CD4-positive, alpha-beta T cell treated with Interleukin-1 beta for 1 hour (primary cell): ENCODE results near the gene FBXO27.
"Not testable (repeated sequence)": the region's sequence is repeated elsewhere in the genome, so short reads cannot be mapped to it uniquely, and the experiment has no call there.

Experiments
- DNase-seq, 2 donors: peaks; one replicate each; pipeline ENCODE4 v3.0.0-alpha.2; 2020 to 2022

FBXO27 gene

GRCh38 chr19:39037194-39037593 is 4.8 kb upstream of the FBXO27 start:
- DNase-seq = no peak

GRCh38 chr19:39036581-39036980 is 4.2 kb upstream of the FBXO27 start:
- no peak for DNase-seq

DNA sequence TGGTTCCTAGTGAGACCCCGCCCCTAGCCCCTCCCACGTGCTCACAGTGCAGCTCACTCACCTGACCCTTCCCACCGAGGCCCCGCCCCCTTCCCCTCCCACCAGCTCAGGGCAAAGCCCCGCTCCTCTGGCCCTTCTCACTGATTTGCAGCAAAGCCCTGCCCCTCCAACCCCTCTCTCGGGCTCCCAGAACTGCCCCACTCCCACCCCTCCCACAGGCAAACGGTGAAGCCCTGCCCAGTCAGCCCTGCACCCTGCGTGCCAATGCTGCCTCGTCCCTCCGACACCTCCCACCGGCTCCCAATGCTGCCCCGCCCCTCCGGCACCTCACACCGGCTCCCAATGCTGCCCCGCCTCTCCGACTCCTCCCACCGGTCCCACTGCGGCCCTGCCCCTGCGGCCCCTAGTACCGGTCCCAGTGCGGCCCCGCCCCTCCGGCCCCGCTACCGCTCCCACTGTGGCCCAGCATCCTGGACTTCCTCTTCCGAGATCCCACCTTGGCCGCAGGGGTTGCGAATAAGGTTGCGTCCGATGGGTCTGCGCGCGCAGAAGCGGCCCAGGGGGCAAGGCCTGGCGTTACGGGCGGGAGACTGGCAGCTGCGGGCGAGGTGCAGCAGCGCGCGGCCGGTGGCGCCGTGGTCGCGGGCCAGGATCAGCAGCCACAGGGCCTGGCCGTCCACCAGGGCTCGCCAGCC is 834 bp downstream of the FBXO27 start:
- peak; percentile 80 for DNase-seq

DNA sequence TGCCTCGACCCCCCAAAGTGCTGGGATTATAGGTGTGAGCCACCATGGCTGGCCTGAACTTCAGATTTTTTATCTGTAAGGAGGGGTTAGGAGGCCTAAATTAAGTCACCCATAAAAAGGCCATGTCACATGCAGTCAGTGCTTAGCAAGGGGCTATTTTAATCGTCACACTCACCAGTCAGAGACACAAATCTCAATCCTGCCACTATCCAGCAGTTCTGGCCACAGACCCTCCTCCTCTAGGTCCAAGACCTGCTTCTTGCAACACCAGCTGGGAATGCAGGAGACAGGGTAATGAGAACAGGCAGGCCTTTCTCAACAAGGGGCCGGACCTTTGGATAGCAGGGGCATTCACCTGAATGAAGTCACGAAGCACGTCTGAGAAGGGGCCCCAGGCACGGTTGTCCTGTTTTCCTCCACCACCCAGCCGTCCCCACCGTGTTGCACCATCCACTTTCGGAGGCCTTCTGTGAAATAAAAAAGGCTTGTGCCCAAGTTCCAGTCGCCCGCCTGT is 1.4 kb downstream of the FBXO27 start:
- no peak for DNase-seq

DNA sequence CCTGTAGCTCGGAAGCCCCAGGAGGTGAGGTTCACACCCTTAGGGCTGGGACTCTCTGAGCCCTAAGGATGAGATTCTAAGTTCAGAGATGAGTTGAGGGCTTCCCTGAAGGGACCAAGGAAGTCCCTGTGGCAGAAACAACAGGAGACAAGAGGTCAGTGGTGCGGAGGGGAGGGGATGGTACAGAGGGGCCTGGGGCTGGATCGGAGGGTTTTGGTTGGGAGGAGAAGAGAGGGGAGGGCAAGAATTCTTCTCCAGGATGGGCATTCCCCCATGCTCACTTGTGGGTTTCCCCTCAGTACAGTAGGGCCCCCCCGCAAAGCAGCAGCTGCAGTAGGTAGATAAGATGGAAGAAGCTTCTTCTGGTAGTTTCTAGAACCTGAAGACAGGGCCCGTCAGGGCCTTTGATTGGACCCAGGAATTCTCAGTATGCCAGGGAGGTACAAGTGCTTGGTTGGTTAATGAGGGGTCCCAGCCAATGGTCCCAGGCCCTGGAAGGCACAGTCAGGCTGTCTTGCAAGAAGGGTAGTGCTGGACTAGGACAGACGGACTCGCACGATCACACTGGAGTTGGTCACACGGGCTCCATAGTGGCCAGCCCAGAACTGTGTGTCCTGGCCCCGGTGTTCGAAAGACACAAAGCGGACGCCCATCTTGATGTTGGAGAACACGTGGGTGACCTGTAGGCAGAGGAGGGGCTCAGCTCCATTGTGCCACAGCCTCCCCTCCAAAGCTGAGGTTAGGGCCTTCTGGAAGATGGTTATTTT is 7.3 kb downstream of the FBXO27 start:
- DNase-seq = no peak

- DNase-seq = no peak
Measured at GRCh38 chr19:39021063-39021462, 11.3 kb downstream of the FBXO27 start.

DNA sequence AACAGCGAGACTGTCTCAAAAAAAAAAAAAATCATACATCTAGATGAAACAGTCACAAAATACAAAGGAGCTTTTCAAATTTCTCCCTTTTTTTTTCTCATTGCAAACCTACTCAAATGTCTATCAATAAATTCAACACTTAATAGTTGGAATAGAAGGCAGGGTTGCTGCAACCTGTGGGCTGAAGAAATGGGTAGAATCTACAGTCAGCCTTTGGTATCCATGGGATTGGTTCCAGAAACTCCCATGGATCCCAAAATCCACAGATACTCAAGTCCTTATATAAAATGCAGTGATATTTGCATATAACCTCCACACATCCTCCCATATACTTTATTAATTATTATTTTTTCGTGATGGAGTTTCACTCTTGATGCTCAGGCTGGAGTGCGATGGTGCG is 14.7 kb downstream of the FBXO27 start:
- no peak for DNase-seq

DNA sequence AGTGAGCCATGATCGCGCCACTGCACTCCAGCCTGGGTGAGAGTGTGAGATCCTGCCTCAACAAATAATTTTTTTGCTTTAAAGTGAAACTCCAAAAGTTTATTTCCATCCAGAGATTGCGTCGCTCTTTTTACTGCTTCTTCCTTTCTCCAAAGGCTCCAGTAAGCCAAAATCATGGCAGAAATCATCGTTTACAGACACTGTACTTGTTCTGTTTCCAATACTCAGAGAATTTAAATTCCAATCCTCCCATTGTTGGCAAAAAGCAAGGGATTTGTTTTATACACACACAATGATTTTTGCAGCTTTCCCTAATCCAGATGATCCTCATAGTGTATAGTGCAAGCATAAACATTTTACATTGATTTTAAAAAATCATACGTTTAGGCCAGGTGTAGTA is 15.3 kb downstream of the FBXO27 start:
- no peak for DNase-seq

GRCh38 chr19:39014037-39014436 is 18.3 kb downstream of the FBXO27 start:
- DNase-seq = no peak

GRCh38 chr19:39009001-39009400 is 23.3 kb downstream of the FBXO27 start:
- DNase-seq = no peak

DNA sequence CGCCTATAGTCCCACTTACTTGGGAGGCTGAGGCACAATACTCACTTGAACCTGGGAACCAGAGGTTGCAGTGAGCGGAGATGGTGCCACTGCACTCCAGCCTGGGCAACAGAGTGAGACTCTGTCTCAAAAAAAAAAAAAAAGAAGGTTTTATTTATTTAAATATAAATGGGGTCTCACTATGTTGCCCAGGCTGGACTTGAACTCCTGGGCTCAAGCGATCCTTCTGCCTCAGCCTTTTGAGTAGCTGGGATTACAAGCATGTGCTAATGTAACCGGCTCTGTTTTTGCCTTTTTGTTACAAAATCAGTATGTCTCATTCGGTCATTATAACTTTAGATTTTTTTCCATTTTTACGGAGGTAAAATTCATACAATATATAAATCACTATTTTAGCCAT is 24.2 kb downstream of the FBXO27 start:
- DNase-seq = no peak

- no peak for DNase-seq
Measured at GRCh38 chr19:39007096-39007495, 25.3 kb downstream of the FBXO27 start.

DNA sequence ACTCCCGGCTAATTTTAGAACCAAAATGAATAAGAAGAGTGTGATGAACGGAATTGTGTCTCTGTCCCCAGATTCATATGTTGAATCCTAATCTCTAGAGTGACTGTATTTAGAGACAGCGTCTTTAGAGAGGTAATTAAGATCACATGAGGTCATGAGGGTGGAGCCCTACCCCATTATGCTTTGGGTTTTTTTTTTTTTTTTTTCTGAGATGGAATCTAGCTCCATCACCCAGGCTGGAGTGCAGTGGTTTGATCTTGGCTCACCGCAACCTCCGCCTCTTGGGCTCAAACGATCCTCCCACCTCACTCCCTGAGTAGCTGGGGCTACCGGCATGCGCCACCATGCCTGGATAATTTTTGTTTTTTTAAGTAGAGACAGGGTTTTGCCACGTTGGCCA is 27.9 kb downstream of the FBXO27 start:
- no peak for DNase-seq

DNA sequence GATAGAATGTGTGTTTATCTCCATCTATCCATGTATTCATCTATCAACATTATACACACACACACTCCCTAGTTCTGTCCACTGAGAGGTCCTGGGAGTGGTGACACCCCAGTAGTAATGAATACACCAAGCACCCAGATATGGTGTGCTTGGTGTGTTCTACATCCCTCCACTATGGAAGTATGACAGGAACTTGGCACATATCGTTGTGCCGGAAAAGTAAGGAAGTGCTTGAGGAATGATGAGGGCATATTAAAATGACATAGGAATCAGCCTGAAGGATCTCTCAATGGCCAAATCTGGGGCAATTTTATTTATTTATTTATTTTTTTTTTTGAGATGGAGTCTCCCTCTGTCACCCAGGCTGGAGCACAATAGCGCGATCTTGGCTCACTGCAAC is 28.6 kb downstream of the FBXO27 start:
- DNase-seq = no peak

DNA sequence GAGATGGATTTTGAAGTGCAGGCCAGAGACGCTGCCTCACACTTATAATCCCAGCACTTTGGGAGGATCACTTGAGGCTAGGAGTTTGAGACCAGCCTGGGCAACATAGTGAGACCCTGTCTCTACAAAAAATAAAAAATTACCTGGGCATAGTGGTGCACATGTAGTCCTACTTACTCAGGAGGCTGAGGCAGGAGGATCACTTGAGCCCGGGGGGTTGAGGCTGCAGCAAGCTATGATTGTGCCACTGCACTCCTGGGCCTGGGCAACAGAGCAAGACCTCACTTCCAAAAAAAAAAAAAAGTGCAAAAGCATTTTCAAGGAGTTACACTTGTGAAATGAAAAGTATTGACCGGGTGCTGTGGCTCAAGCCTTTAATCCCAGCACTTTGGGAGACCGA is 29.2 kb downstream of the FBXO27 start:
- no peak for DNase-seq

DNA sequence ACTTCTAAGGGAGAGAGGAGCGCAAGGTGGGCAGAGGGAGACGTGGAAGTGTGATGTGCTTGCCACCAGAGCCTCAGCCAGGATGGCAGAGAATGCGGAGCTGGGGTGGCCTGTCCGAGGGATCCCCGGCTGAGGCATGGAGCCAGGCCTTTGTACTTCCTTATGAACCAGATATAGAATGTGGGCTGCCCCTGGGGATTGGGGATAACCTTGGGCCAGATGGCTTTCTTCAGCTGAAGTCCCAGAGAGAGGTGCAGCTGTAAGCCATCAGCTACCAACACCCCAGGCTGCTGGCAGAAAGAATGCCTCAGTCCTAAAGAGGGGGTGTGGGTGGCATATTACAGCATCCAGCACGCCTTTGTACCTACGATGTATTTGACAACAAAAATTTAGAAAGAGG is 31.3 kb downstream of the FBXO27 start:
- DNase-seq = no peak

DNA sequence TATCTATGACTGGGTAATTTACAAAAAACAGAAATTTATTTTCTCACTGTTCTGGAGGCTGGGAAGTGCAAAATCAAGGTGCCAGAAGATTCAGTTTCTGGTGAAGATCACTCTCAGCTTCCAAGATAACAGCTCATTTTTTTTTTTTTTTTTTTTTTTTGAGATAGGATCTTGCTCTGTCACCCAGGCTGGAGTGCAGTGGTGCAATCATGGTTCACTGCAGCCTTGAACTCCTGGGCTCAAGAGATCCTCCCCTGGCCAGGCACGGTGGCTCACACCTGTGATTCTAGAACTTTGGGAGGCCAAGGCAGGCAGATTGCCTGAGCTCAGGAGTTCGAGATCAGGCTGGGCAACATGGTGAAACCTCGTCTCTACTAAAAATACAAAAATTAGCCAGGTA is 34.8 kb downstream of the FBXO27 start:
- DNase-seq = not testable (repeated sequence)

DNA sequence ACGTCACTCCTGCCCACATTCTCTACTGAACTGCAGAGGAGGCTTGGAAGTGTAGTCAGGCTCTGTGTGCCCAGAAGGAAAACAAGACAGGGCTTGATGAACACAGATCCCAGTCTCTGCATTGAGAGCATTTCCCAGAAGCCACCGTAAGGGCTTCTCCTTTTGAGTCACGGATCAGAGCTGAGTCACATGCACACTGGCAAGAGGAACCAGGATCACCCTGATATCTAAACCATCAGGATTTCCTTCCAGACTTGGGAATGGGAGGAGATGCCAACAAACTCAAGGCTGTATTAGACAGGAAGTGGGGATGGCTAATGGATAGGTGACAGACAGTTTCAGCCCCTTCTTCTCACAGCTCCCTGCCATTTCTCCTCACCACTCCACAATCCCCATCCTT is 39.1 kb downstream of the FBXO27 start:
- DNase-seq = no peak

GRCh38 chr19:38990949-38991697 is 41.2 kb downstream of the FBXO27 start:
- no peak for DNase-seq

DNA sequence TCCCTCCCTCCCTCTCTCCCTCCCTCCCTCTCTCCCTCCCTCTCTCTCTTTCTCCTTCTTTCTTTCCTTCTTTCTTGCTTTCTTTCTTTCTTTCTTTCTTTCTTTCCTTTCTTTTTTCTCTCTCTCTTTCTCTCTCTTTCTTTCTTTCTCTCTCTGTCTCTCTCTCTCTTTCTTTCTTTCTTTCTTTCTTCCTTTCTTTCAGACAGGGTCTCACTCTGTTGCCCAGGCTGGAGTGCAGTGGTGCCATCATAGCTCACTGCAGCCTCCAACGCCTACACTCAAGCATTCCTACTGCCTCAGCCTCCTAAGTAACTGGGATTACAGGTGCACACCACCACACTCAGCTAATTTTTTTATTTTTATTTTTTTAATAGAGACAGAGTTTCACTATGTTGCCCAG is 42.7 kb downstream of the FBXO27 start:
- not testable (repeated sequence) for DNase-seq

DNA sequence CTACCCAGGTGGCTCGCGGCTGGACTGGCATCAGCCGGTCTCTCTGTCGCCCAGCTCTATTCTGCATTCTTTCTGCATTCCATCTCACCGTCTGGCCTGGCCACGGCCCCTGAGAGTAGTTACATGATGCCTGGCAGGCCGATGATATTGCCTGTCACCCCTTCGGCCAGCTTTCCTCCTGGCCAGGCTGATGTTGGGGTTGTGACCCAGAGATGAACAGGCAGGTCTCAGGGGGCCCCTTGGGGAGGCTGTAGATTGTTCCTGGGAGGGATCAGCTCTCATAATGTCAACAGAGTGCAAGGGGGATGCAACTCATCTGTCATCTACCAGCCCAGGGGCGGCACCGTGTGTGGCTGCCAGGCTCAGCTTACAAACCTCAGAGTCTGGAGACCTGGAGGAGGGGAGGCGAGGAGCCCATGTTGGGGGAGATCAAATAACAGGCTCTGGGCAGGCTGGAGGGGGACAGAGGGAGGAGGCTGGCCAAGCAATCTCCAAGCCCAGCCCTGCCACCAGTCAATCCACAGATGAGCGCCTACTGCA is 43.2 kb downstream of the FBXO27 start:
- no peak for DNase-seq

DNA sequence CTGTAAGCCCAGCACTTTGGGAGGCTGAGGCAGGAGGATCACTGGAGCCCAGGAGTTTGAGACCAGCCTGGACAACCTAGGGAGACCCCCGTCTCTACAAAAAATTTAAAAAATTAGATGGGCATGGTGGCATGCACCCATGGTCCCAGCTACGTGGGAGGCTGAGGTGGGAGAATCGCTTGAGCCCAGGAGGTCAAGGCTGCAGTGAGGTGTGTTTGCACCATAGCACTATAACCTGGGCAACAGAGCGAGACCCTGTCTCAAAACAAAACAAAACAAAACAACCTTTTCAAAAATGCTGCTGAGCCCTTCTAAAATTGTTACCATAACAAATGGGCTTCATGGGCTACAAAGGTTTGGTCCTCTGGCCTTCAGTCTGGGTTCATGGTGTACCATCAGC is 43.7 kb downstream of the FBXO27 start:
- not testable (repeated sequence) for DNase-seq

- DNase-seq = not testable (repeated sequence)
Measured at GRCh38 chr19:38987745-38988144, 44.6 kb downstream of the FBXO27 start.
